Ramos (cell line): Measurements from ENCODE around the gene MIOS.

Experiments
- in situ Hi-C: fragments of 300-500 bp; cut with MboI; formaldehyde crosslinking; loops from one replicate; pipeline ENCODE4 v1.14.3; 2022; ENCODE audit warnings: low sequenced_read_pairs; ENCODE audit not compliant: unreplicated experiment

Gene MIOS

GRCh38 chr7:7566651-7567611 lies at the start of gene MIOS:
Gene MIOS (plus strand): TSS chr7:7566884. CDS start chr7:7572476, 5,592 bp downstream.
- in situ Hi-C loops: no loop called here

GRCh38 chr7:7517754-7518153 lies 48.9 kb upstream of the MIOS start:
- in situ Hi-C loops: no loop called here

- in situ Hi-C loops: no loop called here
Measured at GRCh38 chr7:7519056-7519455, 47.6 kb upstream of the MIOS start.

GRCh38 chr7:7519528-7519927 lies 47.2 kb upstream of the MIOS start:
- in situ Hi-C loops: no loop called here

- in situ Hi-C loops: no loop called here
Measured at GRCh38 chr7:7521259-7521658, 45.4 kb upstream of the MIOS start.

GRCh38 chr7:7522421-7522820 lies 44.3 kb upstream of the MIOS start:
- in situ Hi-C loops: no loop called here

- in situ Hi-C loops: no loop called here
Measured at GRCh38 chr7:7524121-7524520, 42.6 kb upstream of the MIOS start.

GRCh38 chr7:7526006-7526405 lies 40.7 kb upstream of the MIOS start:
- in situ Hi-C loops: loop anchor here (25.0 kb wide), 1 partner anchor 564 kb away; no protein-coding TSS in a partner anchor

GRCh38 chr7:7527047-7527446 lies 39.6 kb upstream of the MIOS start:
- in situ Hi-C loops: loop anchor here (25.0 kb wide), 1 partner anchor 565 kb away; no protein-coding TSS in a partner anchor

- in situ Hi-C loops: loop anchor here (25.0 kb wide), 1 partner anchor 567 kb away; no protein-coding TSS in a partner anchor
Measured at GRCh38 chr7:7529328-7529727, 37.4 kb upstream of the MIOS start.

GRCh38 chr7:7533831-7534430 lies 32.8 kb upstream of the MIOS start:
- in situ Hi-C loops: loop anchor here (10.0 to 25.0 kb wide), 2 partner anchors 439 to 572 kb away; no protein-coding TSS in a partner anchor

- in situ Hi-C loops: loop anchor here (10.0 to 25.0 kb wide), 2 partner anchors 441 to 573 kb away; no protein-coding TSS in a partner anchor
Measured at GRCh38 chr7:7535691-7536090, 31.0 kb upstream of the MIOS start, which contains the start of gene COL28A1. Gene COL28A1 (minus strand): TSS chr7:7535873. CDS start chr7:7532875, 2,998 bp downstream.

GRCh38 chr7:7536396-7537019 lies 30.2 kb upstream of the MIOS start:
- in situ Hi-C loops: loop anchor here (10.0 to 25.0 kb wide), 2 partner anchors 442 to 574 kb away; no protein-coding TSS in a partner anchor

GRCh38 chr7:7537711-7538110 lies 29.0 kb upstream of the MIOS start:
- in situ Hi-C loops: loop anchor here (10.0 to 25.0 kb wide), 2 partner anchors 443 to 575 kb away; no protein-coding TSS in a partner anchor

- in situ Hi-C loops: loop anchor here (10.0 to 25.0 kb wide), 2 partner anchors 444 to 577 kb away; no protein-coding TSS in a partner anchor
Measured at GRCh38 chr7:7539152-7539551, 27.5 kb upstream of the MIOS start.

GRCh38 chr7:7539711-7540110 lies 27.0 kb upstream of the MIOS start:
- in situ Hi-C loops: loop anchor here (10.0 to 25.0 kb wide), 2 partner anchors 445 to 577 kb away; no protein-coding TSS in a partner anchor

- in situ Hi-C loops: loop anchor here (25.0 kb wide), 1 partner anchor 580 kb away; no protein-coding TSS in a partner anchor
Measured at GRCh38 chr7:7542251-7542835, 24.3 kb upstream of the MIOS start.

GRCh38 chr7:7548407-7548806 lies 18.3 kb upstream of the MIOS start:
- in situ Hi-C loops: loop anchor here (25.0 kb wide), 1 partner anchor 586 kb away; no protein-coding TSS in a partner anchor

- in situ Hi-C loops: no loop called here
Measured at GRCh38 chr7:7550663-7551062, 16.0 kb upstream of the MIOS start.

- in situ Hi-C loops: no loop called here
Measured at GRCh38 chr7:7552199-7552598, 14.5 kb upstream of the MIOS start.
